Measurements from ENCODE around the gene FARS2.

- TF ChIP-seq CTCF (IDR thresholded peaks at IDR 0.05): no peak
- TF ChIP-seq POLR2A (IDR thresholded peaks at IDR 0.05; ENCODE audit: low read depth): no peak
- no peak for TF ChIP-seq EP300 (IDR thresholded peaks at IDR 0.05)
- TF ChIP-seq POLR2AphosphoS5 (IDR thresholded peaks at IDR 0.05): no peak
Measured at GRCh38 chr6:5557506-5557905, 296.2 kb downstream of the FARS2 start.
